SU-DHL-6 (cell line): ENCODE results near the gene B9D2.

Experiments used
- H2AFZ ChIP-seq: fragments of 200-600 bp; sonication (generic); 2 replicates; pipeline ENCODE4 v1.6.1; 2014; ENCODE audit warnings: low read depth, mild to moderate bottlenecking, moderate library complexity, mixed read lengths, antibody characterized with exemption, low read length; ENCODE audit not compliant: severe bottlenecking
- H3F3A ChIP-seq: fragments of 200-600 bp; shearing (Covaris generic); 2 replicates; pipeline ENCODE4 v1.6.0; 2016; ENCODE audit warnings: antibody characterized with exemption, mild to moderate bottlenecking; ENCODE audit not compliant: insufficient read depth
- H3K27ac ChIP-seq: fragments of 200-600 bp; sonication (generic); 2 replicates; pipeline ENCODE4 v1.5.1; 2016; ENCODE audit warnings: low read depth, mild to moderate bottlenecking, low read length, moderate library complexity, mixed read lengths
- H3K27me3 ChIP-seq: fragments of 200-600 bp; sonication (generic), shearing (Covaris generic); 2 replicates; pipeline ENCODE4 v1.6.0; 2014; ENCODE audit warnings: mild to moderate bottlenecking, low read length
- H3K36me3 ChIP-seq: fragments of 200-600 bp; sonication (generic); 2 replicates; pipeline ENCODE4 v1.6.1; 2014; ENCODE audit warnings: mild to moderate bottlenecking, low read length, mixed read lengths
- H3K4me2 ChIP-seq: fragments of 300-600, 200-600 bp; shearing (Covaris generic), sonication (generic); 2 replicates; pipeline ENCODE4 v1.6.0; 2014; ENCODE audit warnings: low read length, low read depth, mild to moderate bottlenecking; ENCODE audit not compliant: poor library complexity, severe bottlenecking
- H3K4me3 ChIP-seq: fragments of 200-600 bp; sonication (generic); 2 replicates; pipeline ENCODE4 v1.5.1; 2014; ENCODE audit warnings: antibody characterized with exemption, low read length, mild to moderate bottlenecking, mixed read lengths; ENCODE audit not compliant: insufficient read depth, poor library complexity, severe bottlenecking
- H3K79me2 ChIP-seq: fragments of 200-600 bp; sonication (generic); 2 replicates; pipeline ENCODE4 v1.6.1; 2014; ENCODE audit warnings: mild to moderate bottlenecking, low read length, moderate library complexity; ENCODE audit not compliant: insufficient read depth
- H3K9ac ChIP-seq: fragments of 200-600 bp; sonication (generic); 2 replicates; pipeline ENCODE4 v1.7.0; 2014; ENCODE audit warnings: mild to moderate bottlenecking, low read length
- H3K9me2 ChIP-seq: fragments of 200-600 bp; sonication (generic); replicated peaks from 2 replicates; pipeline ENCODE4 v1.6.1; 2014; ENCODE audit warnings: low read length; ENCODE audit not compliant: insufficient read depth
- H3K9me3 ChIP-seq: fragments of 200-600 bp; sonication (generic); 2 replicates; pipeline ENCODE4 v1.6.1; 2014; ENCODE audit warnings: low read length, mixed read lengths; ENCODE audit not compliant: insufficient read depth
- H4K20me1 ChIP-seq: fragments of 200-600 bp; sonication (generic); 2 replicates; pipeline ENCODE4 v1.6.1; 2014; ENCODE audit warnings: low read depth, mild to moderate bottlenecking, antibody characterized with exemption, low read length, moderate library complexity, mixed read lengths
- CTCF ChIP-seq: fragments of 200-600 bp; sonication (generic); IDR thresholded peaks from one replicate; pipeline ENCODE4 v1.5.1; 2017; ENCODE audit warnings: antibody characterized with exemption, mild to moderate bottlenecking, low read length, moderate library complexity; ENCODE audit not compliant: insufficient read depth, poor library complexity, severe bottlenecking
- EZH2phosphoT487 ChIP-seq: fragments of 200-600 bp; sonication (generic), shearing (Covaris generic); conservative IDR thresholded peaks from 2 replicates; pipeline ENCODE4 v1.6.1; 2018; ENCODE audit warnings: mild to moderate bottlenecking, antibody characterized with exemption, low read length, moderate library complexity, mixed read lengths

Gene B9D2

DNA sequence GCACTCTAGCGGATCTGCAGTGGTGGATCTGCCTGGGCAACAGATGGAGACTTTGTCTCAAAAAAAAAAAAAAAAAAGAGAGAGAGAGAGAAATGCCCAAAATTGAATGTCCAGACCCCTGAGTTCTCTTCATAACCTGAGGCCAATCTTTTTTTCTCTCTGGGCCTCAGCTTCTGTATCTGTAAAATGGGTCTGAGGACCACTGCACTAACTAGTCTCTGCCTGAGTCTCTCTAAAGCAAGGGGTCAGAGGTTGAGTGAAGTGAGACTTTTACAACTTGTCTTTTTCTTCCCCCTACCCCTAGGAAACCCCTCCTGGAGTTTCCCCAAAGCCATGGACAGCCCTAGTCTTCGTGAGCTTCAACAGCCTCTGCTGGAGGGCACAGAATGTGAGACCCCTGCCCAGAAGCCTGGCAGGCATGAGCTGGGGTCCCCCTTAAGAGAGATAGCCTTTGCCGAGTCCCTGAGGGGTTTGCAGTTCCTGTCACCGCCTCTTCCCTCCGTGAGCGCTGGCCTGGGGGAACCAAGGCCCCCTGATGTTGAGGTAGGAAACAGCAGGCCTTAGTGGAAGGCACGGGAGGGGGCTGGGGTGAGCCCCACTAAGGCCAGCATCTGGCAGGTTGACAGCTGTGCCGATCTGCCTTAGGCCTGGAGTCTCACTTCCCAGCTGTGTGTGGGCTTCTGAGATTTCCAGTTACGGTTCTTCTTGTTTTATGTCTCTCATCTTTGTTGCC is 14.2 kb upstream of the B9D2 start:
- no peaks in the 10 kb centered on the region for H3F3A ChIP-seq
- H3K9me3 ChIP-seq = no peaks in the 10 kb centered on the region
- H3K9me2 ChIP-seq = no peaks in the 10 kb centered on the region
- TF ChIP-seq CTCF (no peak), EZH2phosphoT487 (no peak)
- H3K27me3 ChIP-seq = no peaks in the 10 kb centered on the region
- H3K36me3 ChIP-seq = no peaks in the 10 kb centered on the region
- no peaks in the 10 kb centered on the region for H3K79me2 ChIP-seq
- no peak overlapping the region for H2AFZ ChIP-seq
- no peak overlapping the region for H3K9ac ChIP-seq
- no peak overlapping the region for H3K4me3 ChIP-seq
- H4K20me1 ChIP-seq = no peaks in the 10 kb centered on the region
- H3K4me2 ChIP-seq = no peak overlapping the region
- no peak overlapping the region; the same call in 1 of the 2 replicates for H3K27ac ChIP-seq

DNA sequence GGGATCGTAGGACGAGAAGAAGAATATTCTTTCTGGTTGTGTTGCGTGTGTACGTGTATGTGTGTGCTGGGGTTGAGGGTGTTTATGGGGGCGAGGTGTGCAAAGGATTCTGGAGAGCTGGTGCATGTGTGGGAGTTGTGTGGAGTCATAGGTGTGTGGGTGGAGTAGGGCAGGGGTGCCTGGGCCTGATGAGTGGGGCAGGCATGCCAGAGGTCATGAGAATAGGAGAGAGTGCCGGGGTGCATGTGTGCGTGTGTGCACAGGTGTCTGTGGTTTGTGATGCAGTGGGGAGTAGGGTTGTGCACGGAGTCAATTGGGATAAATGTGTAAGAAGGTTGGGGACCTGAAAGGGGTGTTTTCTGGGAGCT is 13.0 kb upstream of the B9D2 start:
- H2AFZ ChIP-seq = no peak overlapping the region
- no peaks in the 10 kb centered on the region; the same call in 1 of the 2 replicates for H3K79me2 ChIP-seq
- TF ChIP-seq EZH2phosphoT487 (no peak), CTCF (no peak)
- no peaks in the 10 kb centered on the region for H3K36me3 ChIP-seq
- H3K27ac ChIP-seq = no peak overlapping the region
- no peaks in the 10 kb centered on the region for H3K27me3 ChIP-seq
- no peaks in the 10 kb centered on the region for H3K9me2 ChIP-seq
- H3K4me2 ChIP-seq = no peak overlapping the region
- H3K9me3 ChIP-seq = no peaks in the 10 kb centered on the region
- H3K4me3 ChIP-seq = no peak overlapping the region
- no peaks in the 10 kb centered on the region for H3F3A ChIP-seq
- no peak overlapping the region for H3K9ac ChIP-seq
- H4K20me1 ChIP-seq = no peaks in the 10 kb centered on the region

GRCh38 chr19:41376241-41376997 is 12.5 kb upstream of the B9D2 start, which contains the start of gene TMEM91:
TMEM91 (plus strand) TSS chr19:41376533; CDS start chr19:41378310, 1,777 bp downstream.
- no peaks in the 10 kb centered on the region for H3K9me3 ChIP-seq
- TF ChIP-seq CTCF (no peak), EZH2phosphoT487 (no peak)
- no peaks in the 10 kb centered on the region for H3F3A ChIP-seq
- H3K27me3 ChIP-seq = no peaks in the 10 kb centered on the region
- H3K79me2 ChIP-seq = no peaks in the 10 kb centered on the region; the same call in 1 of the 2 replicates
- H4K20me1 ChIP-seq = no peaks in the 10 kb centered on the region
- H3K36me3 ChIP-seq = no peaks in the 10 kb centered on the region
- no peaks in the 10 kb centered on the region for H3K9me2 ChIP-seq
- no peak within 1 kb of the TSS for H3K9ac ChIP-seq
- H2AFZ ChIP-seq = no peak within 1 kb of the TSS
- H3K4me3 ChIP-seq = no peak within 1 kb of the TSS
- H3K4me2 ChIP-seq = no peak within 1 kb of the TSS
- H3K27ac ChIP-seq = no peak within 1 kb of the TSS
